ENCODE results near the gene RRM2. TPM values are rescaled to one million over a fixed set of nuclear protein-coding genes. Genes with fewer than 3 reads are reported as not detected.
A peak's percentile ranks its signal among the peaks of the same experiment; 100 is the strongest.

RRM2 gene
- total and polyA plus RNA-seq, 2 experiments from 2014 or later, result 23.5 to 79.2 TPM

- 95 to 96% methylated on average over 13 of the region's 13 CpGs for WGBS, 2 experiments (ENCODE audit: low coverage in 1 of 2, low lambda C conversion rate in 2 of 2, missing lambda C conversion rate in 2 of 2)
- in situ Hi-C loops (cut with MboI), result loop anchor here (10.0 kb wide), 1 partner anchor 358 kb away; no protein-coding TSS in a partner anchor
Measured at GRCh38 chr2:10076511-10076910, 46.0 kb upstream of the RRM2 start.

DNA sequence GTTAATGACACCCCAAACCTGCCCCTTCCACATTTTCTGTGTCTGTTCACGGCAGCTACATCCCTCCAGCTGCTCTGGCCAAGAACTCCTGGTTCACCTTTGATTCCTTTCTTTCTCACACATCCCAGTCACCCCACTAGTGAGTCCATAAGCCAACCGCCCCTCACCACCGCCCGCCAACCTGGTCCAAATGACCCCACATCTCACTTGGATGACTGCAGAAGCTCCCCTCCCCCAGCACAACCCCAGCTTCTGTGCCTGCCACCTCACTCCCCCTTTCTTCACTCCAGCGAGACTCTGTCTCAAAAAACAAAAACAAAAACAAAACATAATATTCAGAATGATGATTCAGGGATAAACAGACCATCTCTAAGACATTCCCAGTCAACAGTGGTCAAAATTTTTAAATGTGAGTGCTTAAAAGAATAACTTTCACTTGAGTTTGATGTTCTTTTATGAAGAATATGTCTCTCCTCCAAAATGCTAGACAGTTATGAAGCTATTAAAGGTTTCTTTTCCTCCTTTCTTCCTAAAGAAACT lies 45.5 kb upstream of the RRM2 start:
- peaks cover 13% of the 10 kb centered on the region for H3K27me3 ChIP-seq (replicated peaks; ENCODE audit: insufficient read depth)
- in situ Hi-C loops (cut with MboI), result loop anchor here (10.0 kb wide), 1 partner anchor 358 kb away; no protein-coding TSS in a partner anchor
- TF ChIP-seq EZH2phosphoT487 (IDR thresholded peaks at IDR 0.05; ENCODE audit: insufficient read depth, low read depth) (no peak), EZH2 (IDR thresholded peaks at IDR 0.05; ENCODE audit: insufficient read depth, poor library complexity, severe bottlenecking) (no peak)

More at GRCh38 chr2:10076511-10076910, 46.0 kb upstream of the RRM2 start:
- H3K27me3 ChIP-seq (replicated peaks; ENCODE audit: insufficient read depth), result 0 out of 2 replicates have a peak, but pooled peaks cover 8% of the 10 kb centered on the region
- H3K9me3 ChIP-seq (ENCODE audit: low read depth), result no peaks in the 10 kb centered on the region
- H3K4me1 ChIP-seq (ENCODE audit: insufficient read depth), result peaks cover 7% of the 10 kb centered on the region; the same call in 1 of the 2 replicates
- no peaks in the 10 kb centered on the region for H4K20me1 ChIP-seq (ENCODE audit: insufficient read depth)
- DNase-seq, result no peak
- peaks cover 9% of the 10 kb centered on the region; the same call in 1 of the 2 replicates for H3F3A ChIP-seq (ENCODE audit: insufficient read depth)
- H3K27ac ChIP-seq, result no peak overlapping the region
- H3K4me2 ChIP-seq (ENCODE audit: unreplicated experiment), result no peak overlapping the region
- H3K4me3 ChIP-seq, result no peak overlapping the region
- TF ChIP-seq EZH2 (IDR thresholded peaks at IDR 0.05; ENCODE audit: insufficient read depth, poor library complexity, severe bottlenecking) (no peak), EZH2phosphoT487 (IDR thresholded peaks at IDR 0.05; ENCODE audit: insufficient read depth, low read depth) (no peak)
- H2AFZ ChIP-seq, result no peak overlapping the region
- no peaks in the 10 kb centered on the region for H3K9me2 ChIP-seq (ENCODE audit: insufficient read depth)
- H3K36me3 ChIP-seq (ENCODE audit: low read depth), result no peaks in the 10 kb centered on the region
- H3K9ac ChIP-seq, result no peak overlapping the region
- H3K79me2 ChIP-seq (ENCODE audit: insufficient read depth), result no peaks in the 10 kb centered on the region

DNA sequence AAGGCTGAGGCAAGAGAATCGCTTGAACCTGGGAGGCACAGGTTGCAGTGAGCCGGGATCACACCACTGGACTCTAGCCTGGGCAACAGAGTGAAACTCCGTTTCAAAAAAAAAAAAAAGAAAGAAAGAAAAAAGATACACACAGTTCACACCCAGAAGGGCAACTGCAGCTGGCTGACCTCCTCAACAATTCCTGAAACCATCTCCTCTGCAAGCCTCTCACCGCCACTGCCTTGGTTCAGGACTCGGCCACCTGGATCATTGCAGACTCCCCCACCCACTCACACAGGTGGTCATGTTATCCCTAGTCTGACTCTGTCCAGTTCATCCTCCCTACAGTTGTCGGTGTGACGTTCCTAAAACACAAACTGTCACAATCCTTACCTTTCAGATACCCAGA lies 44.5 kb upstream of the RRM2 start:
- peaks cover 11% of the 10 kb centered on the region; the same call in 1 of the 2 replicates for H3K4me1 ChIP-seq (ENCODE audit: insufficient read depth)
- H3F3A ChIP-seq (ENCODE audit: insufficient read depth), result peaks cover 10% of the 10 kb centered on the region; the same call in 1 of the 2 replicates
- H3K27ac ChIP-seq, result no peak overlapping the region
- H3K79me2 ChIP-seq (ENCODE audit: insufficient read depth), result no peaks in the 10 kb centered on the region
- H3K9ac ChIP-seq, result no peak overlapping the region
- no peak for DNase-seq
- H2AFZ ChIP-seq, result no peak overlapping the region
- no peaks in the 10 kb centered on the region for H3K9me2 ChIP-seq (ENCODE audit: insufficient read depth)
- no peaks in the 10 kb centered on the region for H4K20me1 ChIP-seq (ENCODE audit: insufficient read depth)
- H3K9me3 ChIP-seq (ENCODE audit: low read depth), result no peaks in the 10 kb centered on the region
- H3K27me3 ChIP-seq (replicated peaks; ENCODE audit: insufficient read depth), result peaks cover 23% of the 10 kb centered on the region
- H3K4me2 ChIP-seq (ENCODE audit: unreplicated experiment), result no peak overlapping the region
- H3K4me3 ChIP-seq, result no peak overlapping the region
- WGBS, 2 experiments (ENCODE audit: low coverage in 1 of 2, low lambda C conversion rate in 2 of 2, missing lambda C conversion rate in 2 of 2), result 80 to 86% methylated on average over 7 of the region's 7 CpGs
- TF ChIP-seq EZH2 (IDR thresholded peaks at IDR 0.05; ENCODE audit: insufficient read depth, poor library complexity, severe bottlenecking) (no peak), EZH2phosphoT487 (IDR thresholded peaks at IDR 0.05; ENCODE audit: insufficient read depth, low read depth) (no peak)
- H3K36me3 ChIP-seq (ENCODE audit: low read depth), result no peaks in the 10 kb centered on the region
- in situ Hi-C loops (cut with MboI), result loop anchor here (10.0 kb wide), 1 partner anchor 357 kb away; no protein-coding TSS in a partner anchor

More for the DNA sequence above, 45.5 kb upstream of the RRM2 start:
- Histone ChIP-seq H3K9ac (no peak overlapping the region), H3K9me3 (ENCODE audit: low read depth) (no peaks in the 10 kb centered on the region), H2AFZ (no peak overlapping the region), H3F3A (ENCODE audit: insufficient read depth) (peaks cover 9% of the 10 kb centered on the region; the same call in 1 of the 2 replicates), H3K4me1 (ENCODE audit: insufficient read depth) (peaks cover 7% of the 10 kb centered on the region; the same call in 1 of the 2 replicates), H4K20me1 (ENCODE audit: insufficient read depth) (no peaks in the 10 kb centered on the region), H3K9me2 (ENCODE audit: insufficient read depth) (no peaks in the 10 kb centered on the region), H3K4me3 (no peak overlapping the region), H3K36me3 (ENCODE audit: low read depth) (no peaks in the 10 kb centered on the region), H3K4me2 (ENCODE audit: unreplicated experiment) (no peak overlapping the region), H3K79me2 (ENCODE audit: insufficient read depth) (no peaks in the 10 kb centered on the region), H3K27ac (no peak overlapping the region)
- no peak for DNase-seq
- WGBS, 2 experiments (ENCODE audit: low coverage in 1 of 2, low lambda C conversion rate in 2 of 2, missing lambda C conversion rate in 2 of 2), result 92 to 94% methylated on average over 5 of the region's 5 CpGs

- Histone ChIP-seq H4K20me1 (ENCODE audit: insufficient read depth) (no peaks in the 10 kb centered on the region), H3K4me2 (ENCODE audit: unreplicated experiment) (peak overlapping the region; percentile 61), H3K79me2 (ENCODE audit: insufficient read depth) (no peaks in the 10 kb centered on the region), H3K36me3 (ENCODE audit: low read depth) (no peaks in the 10 kb centered on the region), H2AFZ (peak overlapping the region; percentile 71), H3K9me3 (ENCODE audit: low read depth) (no peaks in the 10 kb centered on the region), H3F3A (ENCODE audit: insufficient read depth) (peaks cover 15% of the 10 kb centered on the region; the same call in 1 of the 2 replicates), H3K4me3 (peak overlapping the region; percentile 61), H3K9ac (peak overlapping the region; percentile 72), H3K4me1 (ENCODE audit: insufficient read depth) (peaks cover 14% of the 10 kb centered on the region; the same call in 1 of the 2 replicates), H3K27ac (peak overlapping the region; percentile 40), H3K9me2 (ENCODE audit: insufficient read depth) (no peaks in the 10 kb centered on the region), H3K27me3 (replicated peaks; ENCODE audit: insufficient read depth) (peaks cover 31% of the 10 kb centered on the region)
- no peak for DNase-seq
- TF ChIP-seq EZH2 (IDR thresholded peaks at IDR 0.05; ENCODE audit: insufficient read depth, poor library complexity, severe bottlenecking), result no peak
- TF ChIP-seq EZH2phosphoT487 (IDR thresholded peaks at IDR 0.05; ENCODE audit: insufficient read depth, low read depth), result no peak
- in situ Hi-C loops (cut with MboI), result loop anchor here (10.0 kb wide), 1 partner anchor 356 kb away; no protein-coding TSS in a partner anchor
- 19 to 20% methylated on average over 12 of the region's 12 CpGs for WGBS, 2 experiments (ENCODE audit: low coverage in 1 of 2, low lambda C conversion rate in 2 of 2, missing lambda C conversion rate in 2 of 2)
Measured at GRCh38 chr2:10078704-10079265, 43.8 kb upstream of the RRM2 start.

Measured in GM23248 (cell line).